HEK293T (cell line): ENCODE results near the gene AGBL4.

Experiments used
- BHLHE40 ChIP-seq: fragments of 450-650 bp; IDR thresholded peaks from 2 replicates; pipeline ENCODE4 v1.6.1; 2016; ENCODE audit warnings: mild to moderate bottlenecking, moderate library complexity, borderline replicate concordance
- FOXM1 ChIP-seq: fragments of 450-650 bp; IDR thresholded peaks from 2 replicates; pipeline ENCODE4 v1.6.1; 2017; ENCODE audit warnings: mild to moderate bottlenecking, borderline replicate concordance

DNA sequence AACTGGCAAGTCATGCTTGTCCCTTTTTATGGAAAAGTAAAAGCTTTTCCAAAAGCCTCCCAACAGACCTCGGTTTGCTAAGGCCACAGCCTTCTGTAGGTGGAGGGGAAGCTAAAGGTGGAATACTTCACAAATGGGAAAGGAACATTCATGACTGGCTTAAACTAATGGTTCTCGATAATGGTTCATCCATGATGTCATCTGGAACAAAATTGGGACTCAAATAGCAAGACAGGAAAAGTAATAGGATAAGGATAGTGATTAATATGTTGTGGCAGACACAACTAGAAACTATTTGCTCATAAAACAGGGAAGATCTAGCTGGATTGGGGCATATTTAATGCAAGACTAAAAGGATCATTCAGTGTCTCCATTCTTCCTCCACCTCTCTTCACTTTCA, 1535.0 kb downstream of the AGBL4 start:
- no peak for TF ChIP-seq FOXM1
- TF ChIP-seq BHLHE40 = no peak
